Activated naive CD4-positive, alpha-beta T cell treated with anti-CD3 and anti-CD28 coated beads, Interleukin-2, amount 50 U/mL, for 72 hours (primary cell): Measurements from ENCODE around the gene DHRS7B. TPM values are rescaled to one million over a fixed set of nuclear protein-coding genes. Genes with fewer than 3 reads are reported as not detected.
"Not testable (repeated sequence)": the region's sequence is repeated elsewhere in the genome, so short reads cannot be mapped to it uniquely, and the experiment has no call there.

Experiments used
- ATAC-seq, 2 donors: fragments of 150-1000 bp; cut with Tn5 transposase; 2 replicates each; pipeline ENCODE4 v1.10.0; 2021; ENCODE audit warnings: mild to moderate bottlenecking in 2 of 2, moderate library complexity in 2 of 2
- DNase-seq, 2 donors: peaks; one replicate each; pipeline ENCODE4 v3.0.0; 2021 to 2022; ENCODE audit warnings: low spot score in 2 of 2
- H3K27ac Mint-ChIP-seq, 2 donors: one replicate each; pipeline ENCODE4 v1.8.0; 2022; ENCODE audit warnings: mild to moderate bottlenecking in 2 of 2, mixed read lengths in 2 of 2
- H3K36me3 Mint-ChIP-seq, 2 donors: one replicate each; pipeline ENCODE4 v1.8.0; 2022; ENCODE audit warnings: mixed read lengths in 2 of 2
- H3K9me3 Mint-ChIP-seq, 2 donors: one replicate each; pipeline ENCODE4 v1.8.0; 2022; ENCODE audit warnings: mixed read lengths in 2 of 2
- total RNA-seq, 2 donors: library from RNA; stranded (reverse); gene quantifications; one replicate each; pipeline ENCODE4 v1.2.3, GENCODE V29; 2022

DHRS7B gene
- total RNA-seq, 2 donors from 2014 or later = 15.8 to 16.5 TPM

- no peak for DNase-seq
- Mint-ChIP-seq H3K27ac (no peak overlapping the region), H3K9me3 (no peaks in the 10 kb centered on the region), H3K36me3 (peaks cover 0 to 4% of the 10 kb centered on the region in 2 donors)
- ATAC-seq = no peak
Observed at GRCh38 chr17:21184570-21184969, 57.8 kb downstream of the DHRS7B start.

- no peak for DNase-seq
- Mint-ChIP-seq H3K27ac (no peak overlapping the region), H3K36me3 (peaks cover 0 to 4% of the 10 kb centered on the region in 2 donors), H3K9me3 (no peaks in the 10 kb centered on the region)
- no peak for ATAC-seq
Observed at GRCh38 chr17:21185061-21185460, 58.3 kb downstream of the DHRS7B start.

- H3K36me3 Mint-ChIP-seq = peaks cover 0 to 4% of the 10 kb centered on the region in 2 donors
- ATAC-seq = no peak
- H3K9me3 Mint-ChIP-seq = no peaks in the 10 kb centered on the region
- H3K27ac Mint-ChIP-seq = peak overlapping the region in 1 of 2 donors; percentile 92
- DNase-seq = no peak
Observed at GRCh38 chr17:21186399-21187187, 59.8 kb downstream of the DHRS7B start.

GRCh38 chr17:21189361-21189760 lies 62.6 kb downstream of the DHRS7B start:
- no peaks in the 10 kb centered on the region for H3K9me3 Mint-ChIP-seq
- H3K27ac Mint-ChIP-seq = no peak overlapping the region
- H3K36me3 Mint-ChIP-seq = no peaks in the 10 kb centered on the region
- DNase-seq (no peak), ATAC-seq (no peak)

GRCh38 chr17:21190078-21190477 lies 63.3 kb downstream of the DHRS7B start:
- DNase-seq (no peak), ATAC-seq (no peak)
- H3K27ac Mint-ChIP-seq = peak overlapping the region in 1 of 2 donors; percentile 4
- no peaks in the 10 kb centered on the region for H3K9me3 Mint-ChIP-seq
- no peaks in the 10 kb centered on the region for H3K36me3 Mint-ChIP-seq

- DNase-seq (no peak), ATAC-seq (no peak)
- peaks cover 0 to 2% of the 10 kb centered on the region in 2 donors for H3K36me3 Mint-ChIP-seq
- H3K27ac Mint-ChIP-seq = no peak overlapping the region
- H3K9me3 Mint-ChIP-seq = no peaks in the 10 kb centered on the region
Observed at GRCh38 chr17:21191698-21192097, 64.9 kb downstream of the DHRS7B start.

- not testable (repeated sequence) for ATAC-seq, H3K9me3 Mint-ChIP-seq, DNase-seq, H3K36me3 Mint-ChIP-seq
- peak overlapping the region in 1 of 2 donors; percentile 72 for H3K27ac Mint-ChIP-seq
Observed at GRCh38 chr17:21192414-21192813, 65.7 kb downstream of the DHRS7B start.

- Mint-ChIP-seq H3K36me3 (peaks cover 0 to 15% of the 10 kb centered on the region in 2 donors), H3K27ac (peak overlapping the region in 1 of 2 donors; percentile 86), H3K9me3 (no peaks in the 10 kb centered on the region)
- no peak for DNase-seq
- peak; percentile 62 to 76 for ATAC-seq
Observed at GRCh38 chr17:21193031-21193430, 66.3 kb downstream of the DHRS7B start.

GRCh38 chr17:21194226-21194625 lies 67.5 kb downstream of the DHRS7B start:
- Mint-ChIP-seq H3K9me3 (no peaks in the 10 kb centered on the region), H3K36me3 (peaks cover 0 to 22% of the 10 kb centered on the region in 2 donors), H3K27ac (peak overlapping the region in 1 of 2 donors; percentile 10)
- ATAC-seq (no peak), DNase-seq (no peak)

GRCh38 chr17:21194703-21195102 lies 67.9 kb downstream of the DHRS7B start:
- H3K27ac Mint-ChIP-seq = peak overlapping the region in 1 of 2 donors; percentile 10
- H3K9me3 Mint-ChIP-seq = no peaks in the 10 kb centered on the region

GRCh38 chr17:21196126-21196525 lies 69.4 kb downstream of the DHRS7B start:
- no peaks in the 10 kb centered on the region for H3K9me3 Mint-ChIP-seq
- ATAC-seq = no peak

More at GRCh38 chr17:21194703-21195102, 67.9 kb downstream of the DHRS7B start:
- no peak for DNase-seq
- ATAC-seq = no peak
- peaks cover 0 to 22% of the 10 kb centered on the region in 2 donors for H3K36me3 Mint-ChIP-seq

GRCh38 chr17:21198411-21198810 lies 71.6 kb downstream of the DHRS7B start:
- H3K9me3 Mint-ChIP-seq = no peaks in the 10 kb centered on the region
- DNase-seq (no peak), ATAC-seq (no peak)
- H3K27ac Mint-ChIP-seq = no peak overlapping the region
- H3K36me3 Mint-ChIP-seq = peaks cover 0 to 22% of the 10 kb centered on the region in 2 donors

More at GRCh38 chr17:21196126-21196525, 69.4 kb downstream of the DHRS7B start:
- DNase-seq = no peak
- H3K36me3 Mint-ChIP-seq = peaks cover 0 to 22% of the 10 kb centered on the region in 2 donors
- peak overlapping the region in 1 of 2 donors; percentile 41 for H3K27ac Mint-ChIP-seq

- no peaks in the 10 kb centered on the region for H3K9me3 Mint-ChIP-seq
- no peak overlapping the region for H3K27ac Mint-ChIP-seq
- DNase-seq (no peak), ATAC-seq (no peak)
- H3K36me3 Mint-ChIP-seq = peaks cover 0 to 22% of the 10 kb centered on the region in 2 donors
Observed at GRCh38 chr17:21199311-21199710, 72.5 kb downstream of the DHRS7B start.

- no peak for DNase-seq
- Mint-ChIP-seq H3K27ac (no peak overlapping the region), H3K9me3 (no peaks in the 10 kb centered on the region), H3K36me3 (peaks cover 0 to 22% of the 10 kb centered on the region in 2 donors)
- no peak for ATAC-seq
Observed at GRCh38 chr17:21199856-21200255, 73.1 kb downstream of the DHRS7B start.

GRCh38 chr17:21200590-21201297 lies 74.0 kb downstream of the DHRS7B start:
- peak overlapping the region; percentile 23 to 73 for H3K27ac Mint-ChIP-seq
- H3K9me3 Mint-ChIP-seq = no peaks in the 10 kb centered on the region
- peaks cover 0 to 22% of the 10 kb centered on the region in 2 donors for H3K36me3 Mint-ChIP-seq
- no peak for ATAC-seq
- no peak for DNase-seq

- H3K27ac Mint-ChIP-seq = peak overlapping the region in 1 of 2 donors; percentile 79
- H3K9me3 Mint-ChIP-seq = no peaks in the 10 kb centered on the region
- DNase-seq = no peak
- no peak for ATAC-seq
- peaks cover 0 to 22% of the 10 kb centered on the region in 2 donors for H3K36me3 Mint-ChIP-seq
Observed at GRCh38 chr17:21201298-21201595, 74.5 kb downstream of the DHRS7B start.

GRCh38 chr17:21201874-21202273 lies 75.1 kb downstream of the DHRS7B start:
- ATAC-seq (no peak), DNase-seq (no peak)
- Mint-ChIP-seq H3K27ac (no peak overlapping the region), H3K9me3 (no peaks in the 10 kb centered on the region), H3K36me3 (peaks cover 0 to 19% of the 10 kb centered on the region in 2 donors)
